HEK293 (cell line): ENCODE measurements around the gene LONP2.

Source experiments
- BCL11B ChIP-seq: fragments of 450-650 bp; formaldehyde crosslinking; IDR thresholded peaks from 2 replicates; pipeline ENCODE4 v1.5.1; 2016; ENCODE audit warnings: low read depth, missing biosample characterization, missing genetic modification characterization
- GLIS2 ChIP-seq: fragments of 450-650 bp; formaldehyde crosslinking; IDR thresholded peaks from 2 replicates; pipeline ENCODE4 v1.5.1; 2016; ENCODE audit warnings: missing biosample characterization, missing genetic modification characterization
- KLF17 ChIP-seq: fragments of 450-650 bp; formaldehyde crosslinking; IDR thresholded peaks from 2 replicates; pipeline ENCODE4 v1.5.1; 2016; ENCODE audit warnings: missing biosample characterization, missing genetic modification characterization
- PBX3 ChIP-seq: sonication (generic); formaldehyde crosslinking; IDR thresholded peaks from 2 replicates; pipeline ENCODE4 v1.8.1; 2022; ENCODE audit warnings: mild to moderate bottlenecking, moderate library complexity, missing genetic modification reagents
- PRDM4 ChIP-seq: fragments of 450-650 bp; formaldehyde crosslinking; IDR thresholded peaks from 2 replicates; pipeline ENCODE4 v1.5.1; 2017; ENCODE audit warnings: missing biosample characterization, missing genetic modification characterization
- PRDM6 ChIP-seq: fragments of 450-650 bp; formaldehyde crosslinking; IDR thresholded peaks from 2 replicates; pipeline ENCODE4 v1.5.1; 2017; ENCODE audit warnings: missing biosample characterization, missing genetic modification characterization
- TCF7L2 ChIP-seq: IDR thresholded peaks from 2 replicates; pipeline ENCODE4 v1.6.1; 2011; ENCODE audit warnings: low read depth, mild to moderate bottlenecking, inconsistent platforms, low read length, moderate library complexity, borderline replicate concordance
- WT1 ChIP-seq: fragments of 450-650 bp; formaldehyde crosslinking; IDR thresholded peaks from 2 replicates; pipeline ENCODE4 v1.5.1; 2016; ENCODE audit warnings: missing biosample characterization, missing genetic modification characterization
- YY2 ChIP-seq: fragments of 450-650 bp; formaldehyde crosslinking; IDR thresholded peaks from 2 replicates; pipeline ENCODE4 v1.5.1; 2016; ENCODE audit warnings: missing biosample characterization, missing genetic modification characterization
- ZBTB11 ChIP-seq: fragments of 450-650 bp; formaldehyde crosslinking; conservative IDR thresholded peaks from 2 replicates; pipeline ENCODE4 v1.5.1; 2016; ENCODE audit warnings: low read depth, missing biosample characterization, missing genetic modification characterization
- ZNF155 ChIP-seq: fragments of 450-650 bp; formaldehyde crosslinking; IDR thresholded peaks from 2 replicates; pipeline ENCODE4 v1.5.1; 2016; ENCODE audit warnings: missing biosample characterization, missing genetic modification characterization
- ZNF18 ChIP-seq: fragments of 450-650 bp; formaldehyde crosslinking; IDR thresholded peaks from 2 replicates; pipeline ENCODE4 v1.5.1; 2016; ENCODE audit warnings: missing biosample characterization, missing genetic modification characterization
- ZNF311 ChIP-seq: fragments of 450-650 bp; formaldehyde crosslinking; IDR thresholded peaks from 2 replicates; pipeline ENCODE4 v1.5.1; 2017; ENCODE audit warnings: missing biosample characterization, missing genetic modification characterization, borderline replicate concordance
- ZNF37A ChIP-seq: fragments of 450-650 bp; IDR thresholded peaks from 2 replicates; pipeline ENCODE4 v1.5.1; 2018; ENCODE audit warnings: missing biosample characterization, missing genetic modification characterization
- ZNF426 ChIP-seq: fragments of 450-650 bp; formaldehyde crosslinking; IDR thresholded peaks from 2 replicates; pipeline ENCODE4 v1.5.1; 2017; ENCODE audit warnings: missing biosample characterization, missing genetic modification characterization, mild to moderate bottlenecking, inconsistent platforms, moderate library complexity
- ZNF473 ChIP-seq: fragments of 450-650 bp; formaldehyde crosslinking; IDR thresholded peaks from 2 replicates; pipeline ENCODE4 v1.5.1; 2017; ENCODE audit warnings: missing biosample characterization, missing genetic modification characterization
- ZNF488 ChIP-seq: fragments of 450-650 bp; formaldehyde crosslinking; IDR thresholded peaks from 2 replicates; pipeline ENCODE4 v1.5.1; 2016; ENCODE audit warnings: missing biosample characterization, missing genetic modification characterization
- ZNF549 ChIP-seq: fragments of 450-650 bp; IDR thresholded peaks from 2 replicates; pipeline ENCODE4 v1.5.1; 2018; ENCODE audit warnings: missing biosample characterization, missing genetic modification characterization, mild to moderate bottlenecking, inconsistent platforms, moderate library complexity
- ZNF555 ChIP-seq: fragments of 450-650 bp; formaldehyde crosslinking; conservative IDR thresholded peaks from 2 replicates; pipeline ENCODE4 v1.5.1; 2017; ENCODE audit warnings: missing biosample characterization, mild to moderate bottlenecking, missing genetic modification characterization, inconsistent platforms
- ZNF571 ChIP-seq: fragments of 450-650 bp; formaldehyde crosslinking; IDR thresholded peaks from 2 replicates; pipeline ENCODE4 v1.5.0; 2017; ENCODE audit warnings: missing biosample characterization, missing genetic modification characterization
- ZNF596 ChIP-seq: fragments of 450-650 bp; IDR thresholded peaks from 2 replicates; pipeline ENCODE4 v1.5.0; 2018; ENCODE audit warnings: missing biosample characterization, mild to moderate bottlenecking, missing genetic modification characterization, moderate library complexity
- ZNF621 ChIP-seq: fragments of 450-650 bp; formaldehyde crosslinking; IDR thresholded peaks from 2 replicates; pipeline ENCODE4 v1.5.1; 2017; ENCODE audit warnings: missing biosample characterization, missing genetic modification characterization
- ZNF623 ChIP-seq: fragments of 450-650 bp; formaldehyde crosslinking; IDR thresholded peaks from 2 replicates; pipeline ENCODE4 v1.5.1; 2016; ENCODE audit warnings: missing biosample characterization, missing genetic modification characterization
- ZNF626 ChIP-seq: fragments of 450-650 bp; sonication (Bioruptor Pico); formaldehyde crosslinking; IDR thresholded peaks from 2 replicates; pipeline ENCODE4 v1.5.1; 2018; ENCODE audit warnings: missing biosample characterization, missing genetic modification characterization, inconsistent platforms
- ZNF701 ChIP-seq: fragments of 450-650 bp; formaldehyde crosslinking; IDR thresholded peaks from 2 replicates; pipeline ENCODE4 v1.5.1; 2016; ENCODE audit warnings: missing biosample characterization, missing genetic modification characterization
- ZNF707 ChIP-seq: fragments of 450-650 bp; formaldehyde crosslinking; IDR thresholded peaks from 2 replicates; pipeline ENCODE4 v1.5.1; 2016; ENCODE audit warnings: missing biosample characterization, missing genetic modification characterization
- ZSCAN18 ChIP-seq: fragments of 450-650 bp; formaldehyde crosslinking; IDR thresholded peaks from 2 replicates; pipeline ENCODE4 v1.5.1; 2016; ENCODE audit warnings: missing biosample characterization, missing genetic modification characterization

LONP2 gene

GRCh38 chr16:48365601-48366164, 121.6 kb downstream of the LONP2 start (continued):
- TF ChIP-seq ZBTB11 (tag by site-specific recombination), result no peak
- no peak for TF ChIP-seq ZNF155 (tag by site-specific recombination)
- no peak for TF ChIP-seq WT1 (tag by site-specific recombination)
- no peak for TF ChIP-seq ZNF488 (tag by site-specific recombination)
- no peak for TF ChIP-seq ZNF311 (tag by site-specific recombination)
- TF ChIP-seq PRDM6 (tag by site-specific recombination), result no peak
- no peak for TF ChIP-seq ZNF37A (tag by site-specific recombination)
- no peak for TF ChIP-seq ZNF426 (tag by site-specific recombination)
- no peak for TF ChIP-seq ZSCAN18 (tag by site-specific recombination)
- TF ChIP-seq ZNF549 (tag by site-specific recombination), result no peak
- TF ChIP-seq ZNF18 (tag by site-specific recombination), result no peak
- TF ChIP-seq ZNF473 (tag by site-specific recombination), result no peak
- TF ChIP-seq BCL11B, result no peak
- peak; percentile 83 for TF ChIP-seq GLIS2
- no peak for TF ChIP-seq TCF7L2
- TF ChIP-seq ZNF571 (tag by site-specific recombination), result no peak
- no peak for TF ChIP-seq ZNF621 (tag by site-specific recombination)
- TF ChIP-seq ZNF626 (tag by site-specific recombination), result no peak
- TF ChIP-seq PBX3 (CRISPR knock-in tag), result no peak
- no peak for TF ChIP-seq ZNF707 (tag by site-specific recombination)
- TF ChIP-seq ZNF555 (tag by site-specific recombination), result no peak
- no peak for TF ChIP-seq ZNF701
- no peak for TF ChIP-seq ZNF596 (tag by site-specific recombination)
- no peak for TF ChIP-seq PRDM4
- no peak for TF ChIP-seq YY2
- no peak for TF ChIP-seq KLF17 (tag by site-specific recombination)
- no peak for TF ChIP-seq ZNF623
